ENCODE results near the gene CRISPLD2. TPM values are rescaled to one million over a fixed set of nuclear protein-coding genes. Genes with fewer than 3 reads are reported as not detected.
A peak's percentile ranks its signal among the peaks of the same experiment; 100 is the strongest.

The CRISPLD2 gene
- total RNA-seq, 1 donor from 2014 or later: 3.3 TPM

DNA sequence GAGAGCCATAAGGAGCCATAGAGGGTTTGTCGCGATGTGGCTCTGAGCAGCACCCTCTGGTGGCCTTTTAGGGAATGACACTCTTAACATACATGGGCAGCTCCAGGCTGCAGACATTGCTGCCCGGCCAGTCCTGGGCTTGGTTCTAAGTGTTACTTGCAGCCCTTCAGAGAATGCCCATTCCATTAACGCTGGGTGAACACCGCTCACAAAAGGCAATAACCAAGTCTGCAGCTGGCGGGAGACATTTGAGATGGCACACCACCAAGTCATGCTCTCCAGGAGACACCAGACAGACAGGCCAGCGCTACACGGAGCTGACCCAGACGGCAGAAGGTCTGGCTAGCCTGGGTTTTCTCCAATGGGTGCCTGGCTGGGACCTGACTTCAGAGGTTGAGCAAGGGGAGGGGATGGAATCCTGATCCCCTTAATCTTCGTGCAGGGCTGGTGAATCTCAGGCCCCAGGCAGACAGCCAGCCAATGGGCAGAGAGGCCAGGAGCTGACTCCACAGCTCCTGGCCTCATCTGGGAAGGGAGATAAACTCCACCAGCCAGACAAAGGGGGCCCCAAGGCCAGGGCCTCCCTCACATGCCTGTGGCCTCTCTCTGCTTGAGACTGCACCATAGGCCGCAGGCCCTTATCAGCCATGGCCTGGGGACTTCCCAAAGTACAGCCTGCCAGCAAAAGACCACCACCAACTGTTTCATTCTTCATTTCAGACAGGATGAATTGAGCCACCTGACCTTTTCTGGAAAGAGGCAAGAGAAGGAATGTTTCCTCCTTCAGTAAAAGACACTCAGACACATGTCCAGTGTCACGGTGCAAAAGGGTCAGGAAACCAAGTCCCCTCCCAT, 132.8 kb downstream of the CRISPLD2 start:
- Mint-ChIP-seq H3K9me3 (ENCODE audit: unreplicated experiment) (no peaks in the 10 kb centered on the region), H3K4me1 (ENCODE audit: unreplicated experiment) (peaks cover 5% of the 10 kb centered on the region), H3K27me3 (ENCODE audit: unreplicated experiment) (no peaks in the 10 kb centered on the region), H3K27ac (ENCODE audit: unreplicated experiment) (no peak overlapping the region), H3K36me3 (ENCODE audit: unreplicated experiment) (no peaks in the 10 kb centered on the region), H3K4me3 (ENCODE audit: unreplicated experiment) (no peak overlapping the region)
- DNase-seq (ENCODE audit: extremely low spot score, unreplicated experiment): peak; percentile 92
- TF ChIP-seq, protein P1, sequence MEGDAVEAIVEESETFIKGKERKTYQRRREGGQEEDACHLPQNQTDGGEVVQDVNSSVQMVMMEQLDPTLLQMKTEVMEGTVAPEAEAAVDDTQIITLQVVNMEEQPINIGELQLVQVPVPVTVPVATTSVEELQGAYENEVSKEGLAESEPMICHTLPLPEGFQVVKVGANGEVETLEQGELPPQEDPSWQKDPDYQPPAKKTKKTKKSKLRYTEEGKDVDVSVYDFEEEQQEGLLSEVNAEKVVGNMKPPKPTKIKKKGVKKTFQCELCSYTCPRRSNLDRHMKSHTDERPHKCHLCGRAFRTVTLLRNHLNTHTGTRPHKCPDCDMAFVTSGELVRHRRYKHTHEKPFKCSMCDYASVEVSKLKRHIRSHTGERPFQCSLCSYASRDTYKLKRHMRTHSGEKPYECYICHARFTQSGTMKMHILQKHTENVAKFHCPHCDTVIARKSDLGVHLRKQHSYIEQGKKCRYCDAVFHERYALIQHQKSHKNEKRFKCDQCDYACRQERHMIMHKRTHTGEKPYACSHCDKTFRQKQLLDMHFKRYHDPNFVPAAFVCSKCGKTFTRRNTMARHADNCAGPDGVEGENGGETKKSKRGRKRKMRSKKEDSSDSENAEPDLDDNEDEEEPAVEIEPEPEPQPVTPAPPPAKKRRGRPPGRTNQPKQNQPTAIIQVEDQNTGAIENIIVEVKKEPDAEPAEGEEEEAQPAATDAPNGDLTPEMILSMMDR (IDR thresholded peaks at IDR 0.05): peak; percentile 93

DNA sequence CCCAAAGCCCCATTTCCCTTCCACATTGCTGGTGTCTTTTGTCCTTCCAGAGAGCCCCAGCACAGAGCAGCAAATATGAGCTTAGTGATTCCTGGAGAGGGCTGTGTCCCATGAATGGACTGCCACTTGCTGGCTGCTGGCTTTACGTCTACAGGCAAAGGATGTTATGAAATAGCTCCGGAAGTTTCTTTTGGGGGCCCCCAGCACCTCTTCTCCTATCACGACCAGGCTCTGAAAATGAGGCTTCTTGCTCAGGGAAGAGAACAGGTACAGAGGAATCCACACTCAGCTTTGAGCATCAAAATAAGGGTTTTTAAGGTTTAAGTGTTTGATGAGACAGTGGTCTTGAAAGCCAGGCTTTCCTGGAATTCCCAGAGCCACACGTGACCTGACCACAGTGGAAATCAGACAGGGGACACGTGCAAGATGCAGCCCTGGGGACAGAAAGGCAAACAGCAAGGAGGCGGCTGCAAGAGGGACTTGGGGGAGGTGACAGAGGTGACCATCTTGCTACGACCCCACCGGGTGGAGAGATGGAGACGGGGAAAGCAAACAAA, 133.5 kb downstream of the CRISPLD2 start:
- no peaks in the 10 kb centered on the region for H3K36me3 Mint-ChIP-seq (ENCODE audit: unreplicated experiment)
- TF ChIP-seq, protein P1 (IDR thresholded peaks at IDR 0.05): no peak
- no peak overlapping the region for H3K27ac Mint-ChIP-seq (ENCODE audit: unreplicated experiment)
- DNase-seq (ENCODE audit: extremely low spot score, unreplicated experiment): no peak
- peaks cover 5% of the 10 kb centered on the region for H3K4me1 Mint-ChIP-seq (ENCODE audit: unreplicated experiment)
- H3K9me3 Mint-ChIP-seq (ENCODE audit: unreplicated experiment): no peaks in the 10 kb centered on the region
- no peak overlapping the region for H3K4me3 Mint-ChIP-seq (ENCODE audit: unreplicated experiment)
- no peaks in the 10 kb centered on the region for H3K27me3 Mint-ChIP-seq (ENCODE audit: unreplicated experiment)

DNA sequence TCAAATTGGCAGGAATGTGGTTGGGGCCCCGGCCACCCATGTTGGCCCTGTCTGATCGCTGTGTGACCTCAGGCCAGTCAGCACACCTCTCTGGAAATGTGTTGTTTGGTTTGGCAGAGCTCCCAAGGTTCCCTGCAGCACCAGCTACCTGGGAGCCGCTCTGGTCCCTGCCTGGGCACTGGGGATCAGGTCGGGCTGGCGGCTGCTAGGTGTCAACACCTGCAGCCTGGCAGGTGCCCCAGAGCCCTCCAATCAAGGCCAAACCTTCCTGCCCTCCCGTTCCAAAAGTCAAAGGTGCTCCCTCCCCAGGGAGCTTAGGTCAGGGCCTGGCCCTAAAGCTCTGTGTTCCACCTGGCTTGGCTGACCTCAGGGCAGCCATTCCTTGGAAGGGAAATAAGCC, 135.6 kb downstream of the CRISPLD2 start:
- Mint-ChIP-seq H3K27me3 (ENCODE audit: unreplicated experiment) (no peaks in the 10 kb centered on the region), H3K36me3 (ENCODE audit: unreplicated experiment) (no peaks in the 10 kb centered on the region), H3K9me3 (ENCODE audit: unreplicated experiment) (no peaks in the 10 kb centered on the region), H3K4me1 (ENCODE audit: unreplicated experiment) (peaks cover 5% of the 10 kb centered on the region), H3K27ac (ENCODE audit: unreplicated experiment) (no peak overlapping the region), H3K4me3 (ENCODE audit: unreplicated experiment) (no peak overlapping the region)
- TF ChIP-seq, protein P1 (IDR thresholded peaks at IDR 0.05): no peak
- DNase-seq (ENCODE audit: extremely low spot score, unreplicated experiment): no peak

DNA sequence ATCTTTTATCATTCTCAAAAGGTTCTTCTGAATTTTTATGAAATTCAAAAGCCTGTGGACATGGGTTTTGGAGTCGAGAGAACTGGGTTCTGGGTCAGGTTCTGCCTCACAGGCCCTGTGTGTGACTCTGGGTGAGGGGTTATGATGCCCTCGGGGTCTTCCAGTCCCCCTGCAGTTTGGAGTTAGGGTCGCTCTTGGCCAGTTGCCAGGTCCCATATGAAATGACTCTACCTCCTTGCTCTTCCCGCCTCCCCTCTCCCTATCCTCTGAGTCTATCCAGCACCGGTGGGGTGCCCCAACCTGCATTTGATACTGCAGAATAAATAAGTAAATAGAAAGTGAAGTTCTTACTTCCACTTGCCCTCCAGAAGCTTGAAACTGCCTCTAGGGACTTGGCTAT, 137.4 kb downstream of the CRISPLD2 start:
- no peak overlapping the region for H3K4me3 Mint-ChIP-seq (ENCODE audit: unreplicated experiment)
- no peaks in the 10 kb centered on the region for H3K36me3 Mint-ChIP-seq (ENCODE audit: unreplicated experiment)
- H3K4me1 Mint-ChIP-seq (ENCODE audit: unreplicated experiment): peaks cover 5% of the 10 kb centered on the region
- H3K27me3 Mint-ChIP-seq (ENCODE audit: unreplicated experiment): no peaks in the 10 kb centered on the region
- no peak for DNase-seq (ENCODE audit: extremely low spot score, unreplicated experiment)
- H3K27ac Mint-ChIP-seq (ENCODE audit: unreplicated experiment): no peak overlapping the region
- H3K9me3 Mint-ChIP-seq (ENCODE audit: unreplicated experiment): no peaks in the 10 kb centered on the region
- TF ChIP-seq, protein P1 (IDR thresholded peaks at IDR 0.05): no peak

DNA sequence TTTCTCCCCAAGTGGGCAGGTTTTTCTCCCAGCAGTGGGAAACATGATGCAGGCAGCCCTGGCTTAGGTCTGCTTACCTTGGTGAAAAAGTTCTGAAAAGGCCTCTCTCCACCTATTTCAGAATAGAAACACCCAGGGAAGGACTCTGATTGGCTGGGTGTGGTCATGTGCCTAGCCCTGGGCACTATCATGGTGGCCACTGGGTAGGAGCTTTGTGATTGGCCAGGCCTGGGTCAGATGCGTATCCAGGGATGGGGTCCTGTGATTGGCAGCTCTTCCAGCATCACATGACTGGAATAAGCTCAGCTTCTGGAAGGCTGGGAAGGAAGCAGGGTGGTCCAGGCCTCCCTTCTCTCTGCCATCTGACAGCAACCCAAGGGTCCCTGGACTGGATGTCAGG, 138.0 kb downstream of the CRISPLD2 start:
- H3K4me1 Mint-ChIP-seq (ENCODE audit: unreplicated experiment): peaks cover 2% of the 10 kb centered on the region
- H3K36me3 Mint-ChIP-seq (ENCODE audit: unreplicated experiment): no peaks in the 10 kb centered on the region
- H3K27me3 Mint-ChIP-seq (ENCODE audit: unreplicated experiment): no peaks in the 10 kb centered on the region
- H3K4me3 Mint-ChIP-seq (ENCODE audit: unreplicated experiment): no peak overlapping the region
- H3K27ac Mint-ChIP-seq (ENCODE audit: unreplicated experiment): no peak overlapping the region
- DNase-seq (ENCODE audit: extremely low spot score, unreplicated experiment): no peak
- TF ChIP-seq, protein P1 (IDR thresholded peaks at IDR 0.05): no peak
- H3K9me3 Mint-ChIP-seq (ENCODE audit: unreplicated experiment): no peaks in the 10 kb centered on the region

All from osteocyte (in vitro differentiated cells).